HG02852 (cell line): Measurements from ENCODE around the gene ADCY3.

Source experiments
- ATAC-seq: cut with Tn5 transposase; IDR thresholded peaks from one replicate; pipeline ENCODE4 v1.9.1; 2021; ENCODE audit warnings: mild to moderate bottlenecking, moderate library complexity; ENCODE audit not compliant: unreplicated experiment

Gene ADCY3

DNA sequence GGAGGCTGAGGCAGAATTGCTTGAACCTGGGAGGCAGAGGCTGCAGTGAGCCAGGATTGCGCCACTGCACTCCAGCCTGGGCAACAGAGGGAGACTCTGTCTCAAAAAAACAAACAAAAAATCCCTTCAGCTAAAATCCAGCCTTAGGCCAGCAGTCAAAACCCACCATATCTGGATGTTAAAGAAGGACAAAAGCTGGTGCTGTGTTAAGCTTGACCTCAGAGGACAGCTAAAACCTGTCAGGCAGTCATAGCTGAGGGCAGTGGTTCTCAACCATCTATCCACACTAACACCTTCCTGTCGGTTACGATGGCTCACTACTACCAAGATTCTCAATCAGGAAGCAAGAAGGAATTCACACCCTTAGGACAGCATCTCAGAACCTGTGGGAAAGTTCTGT is 136.4 kb downstream of the ADCY3 start:
- no peak for ATAC-seq

DNA sequence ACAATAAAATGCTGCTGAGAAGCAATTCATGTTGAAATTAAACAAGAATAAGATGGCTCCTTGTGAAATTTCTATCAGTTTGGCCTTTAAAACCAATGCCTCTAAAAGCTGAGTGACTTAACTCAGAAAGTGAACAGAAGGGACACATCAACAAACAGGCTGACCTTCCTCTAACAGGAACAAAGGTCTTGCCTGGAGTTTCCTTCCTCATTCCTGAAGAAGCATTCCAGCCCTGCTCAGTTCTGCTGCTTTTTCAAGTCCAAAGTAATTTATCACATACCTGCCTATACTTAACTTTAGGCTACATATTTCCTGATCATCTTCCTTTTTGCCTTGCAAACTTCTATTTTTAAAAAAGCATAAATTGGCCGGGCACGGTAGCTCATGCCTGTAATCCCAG is 140.9 kb downstream of the ADCY3 start:
- no peak for ATAC-seq

DNA sequence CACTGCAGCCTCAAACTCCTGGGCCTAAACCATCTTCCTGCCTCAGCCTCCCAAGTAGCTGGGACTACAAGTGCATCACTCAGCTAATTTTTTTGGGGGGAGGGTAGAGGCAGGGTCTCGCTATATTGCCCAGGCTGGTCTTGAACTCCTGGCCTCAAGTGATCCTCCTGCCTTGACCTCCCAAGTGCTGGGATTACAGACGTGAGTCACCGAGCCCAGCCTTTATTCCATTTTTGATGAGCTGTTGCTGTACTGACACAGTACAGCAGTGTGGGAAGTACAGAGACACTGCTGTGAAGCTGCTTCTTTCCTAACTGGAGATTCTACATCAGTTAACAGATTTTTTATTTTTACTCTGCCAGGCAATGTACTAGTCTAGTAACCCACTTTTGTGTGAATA is 145.7 kb downstream of the ADCY3 start:
- ATAC-seq = no peak

- no peak for ATAC-seq
Observed at GRCh38 chr2:24771764-24772586, 148.1 kb downstream of the ADCY3 start.

GRCh38 chr2:24771061-24771460 is 149.0 kb downstream of the ADCY3 start:
- no peak for ATAC-seq
